SK-N-SH (cell line): Measurements from ENCODE around the gene SETD1B. TPM values are rescaled to one million over a fixed set of nuclear protein-coding genes. Genes with fewer than 3 reads are reported as not detected.

ENCODE experiments used
- CTCF ChIA-PET: fragments of 300-600, 350-600 bp; formaldehyde crosslinking; extraction: SDS; loops from one replicate; lab custom pipeline; 2021; lab: Yijun Ruan, JAX
- POLR2A ChIA-PET: fragments of 350-600 bp; sonication (Branson Sonifier 250); formaldehyde crosslinking; extraction: SDS; loops from one replicate; lab custom pipeline; 2020; ENCODE audit warnings: antibody characterized with exemption, inconsistent platforms; lab: Yijun Ruan, JAX
- DNase-seq: peaks from one replicate; pipeline ENCODE4 v3.0.0; 2012
- H2AFZ ChIP-seq: fragments of 200-600 bp; sonication (generic); 2 replicates; pipeline ENCODE4 v1.8.1; 2016; ENCODE audit warnings: antibody characterized with exemption, mild to moderate bottlenecking, low read depth
- H3F3A ChIP-seq: fragments of 200-600 bp; sonication (generic); replicated peaks from 2 replicates; pipeline ENCODE3; 2016; ENCODE audit warnings: antibody characterized with exemption, mild to moderate bottlenecking; ENCODE audit not compliant: insufficient read depth
- H3K27ac ChIP-seq, 2 experiments: fragments of 200-500 bp in 1 of 2; fragments of 200-600 bp in 1 of 2; sonication (Bioruptor generic) in 1 of 2; sonication (generic), shearing (Covaris generic) in 1 of 2; 2 replicates each; pipeline versions ENCODE4 v1.5.1 to v1.6.1; 2014 to 2016; ENCODE audit warnings: low read depth in 2 of 2, inconsistent platforms in 1 of 2, low read length in 1 of 2, mild to moderate bottlenecking in 1 of 2, mixed read lengths in 1 of 2
- H3K27me3 ChIP-seq: fragments of 200-600 bp; sonication (generic), shearing (Covaris generic); 2 replicates; pipeline ENCODE4 v1.6.1; 2016; ENCODE audit warnings: mixed run types; ENCODE audit not compliant: insufficient read depth
- H3K36me3 ChIP-seq, 2 experiments: fragments of 200-500 bp in 1 of 2; fragments of 200-600 bp in 1 of 2; sonication (Bioruptor generic) in 1 of 2; sonication (generic) in 1 of 2; replicated peaks in 1 of 2; 2 replicates each; pipeline versions ENCODE3 to v1.5.1; 2014 to 2016; ENCODE audit warnings: low read length in 1 of 2, mild to moderate bottlenecking in 1 of 2; ENCODE audit not compliant: insufficient read depth in 2 of 2, control insufficient read depth in 1 of 2
- H3K4me1 ChIP-seq, 2 experiments: fragments of 200-500 bp in 1 of 2; fragments of 200-600 bp in 1 of 2; sonication (Bioruptor generic) in 1 of 2; sonication (generic), shearing (Covaris generic) in 1 of 2; 2 replicates each; pipeline versions ENCODE4 v1.5.1 to v1.6.1; 2014 to 2016; ENCODE audit warnings: low read depth in 1 of 2, low read length in 1 of 2, mixed run types in 1 of 2; ENCODE audit not compliant: insufficient read depth in 2 of 2, control insufficient read depth in 1 of 2
- H3K4me2 ChIP-seq: fragments of 200-600 bp; sonication (generic), shearing (Covaris generic); 2 replicates; pipeline ENCODE4 v1.6.1; 2017; ENCODE audit warnings: mixed run types
- H3K4me3 ChIP-seq, 2 experiments: fragments of 200-500 bp in 1 of 2; fragments of 200-600 bp in 1 of 2; sonication (Bioruptor generic) in 1 of 2; sonication (generic), shearing (Covaris generic) in 1 of 2; 2 replicates each; pipeline versions ENCODE4 v1.5.1 to v1.8.1; 2014 to 2016; ENCODE audit warnings: low read depth in 2 of 2, inconsistent platforms in 1 of 2, low read length in 1 of 2, mild to moderate bottlenecking in 1 of 2, mixed read lengths in 1 of 2, moderate library complexity in 1 of 2
- H3K79me2 ChIP-seq: fragments of 200-600 bp; sonication (generic); 2 replicates; pipeline ENCODE4 v1.8.1; 2017; ENCODE audit warnings: mild to moderate bottlenecking; ENCODE audit not compliant: insufficient read depth
- H3K9ac ChIP-seq: fragments of 200-600 bp; sonication (generic); 2 replicates; pipeline ENCODE4 v1.6.1; 2017; ENCODE audit warnings: mixed run types
- H3K9me2 ChIP-seq: fragments of 200-600 bp; sonication (generic); 2 replicates; pipeline ENCODE4 v1.6.1; 2017; ENCODE audit warnings: mixed run types
- H3K9me3 ChIP-seq: fragments of 200-600 bp; sonication (generic); 2 replicates; pipeline ENCODE4 v1.6.1; 2017; ENCODE audit warnings: mixed run types, mild to moderate bottlenecking, moderate library complexity
- H4K20me1 ChIP-seq: fragments of 200-600 bp; sonication (generic); 2 replicates; pipeline ENCODE4 v1.6.1; 2017; ENCODE audit warnings: mild to moderate bottlenecking, mixed run types; ENCODE audit not compliant: insufficient read depth
- CTCF ChIP-seq: fragments of 200-600 bp; sonication (generic); IDR thresholded peaks from 2 replicates; pipeline ENCODE4 v1.6.1; 2017; ENCODE audit warnings: antibody characterized with exemption, mild to moderate bottlenecking, moderate library complexity
- EZH2phosphoT487 ChIP-seq: fragments of 200-600 bp; sonication (generic); IDR thresholded peaks from 2 replicates; pipeline ENCODE4 v1.6.1; 2017; ENCODE audit warnings: low read depth, mixed run types, mild to moderate bottlenecking, antibody characterized with exemption, moderate library complexity, borderline replicate concordance
- FOXJ3 ChIP-seq: sonication (generic); formaldehyde crosslinking; IDR thresholded peaks from 2 replicates; pipeline ENCODE4 v1.5.1; 2020; ENCODE audit warnings: mild to moderate bottlenecking, missing genetic modification reagents
- IRF3 ChIP-seq: fragments of 150-350 bp; IDR thresholded peaks from 2 replicates; pipeline ENCODE4 v1.6.1; 2016; ENCODE audit warnings: mild to moderate bottlenecking, low read depth, low read length
- MEF2A ChIP-seq: IDR thresholded peaks from 2 replicates; pipeline ENCODE4 v1.4.0; 2012; ENCODE audit warnings: low read depth, borderline replicate concordance
- MXI1 ChIP-seq: IDR thresholded peaks from 2 replicates; pipeline ENCODE4 v1.6.1; 2012; ENCODE audit warnings: mild to moderate bottlenecking, low read depth, low read length, improper control_type of control experiment
- PBX3 ChIP-seq: IDR thresholded peaks from 2 replicates; pipeline ENCODE4; 2012
- POLR2AphosphoS5 ChIP-seq: IDR thresholded peaks from 2 replicates; pipeline ENCODE4 v1.6.1; 2012; ENCODE audit warnings: low read depth, low read length
- RCOR1 ChIP-seq: fragments of 150-350 bp; IDR thresholded peaks from 2 replicates; pipeline ENCODE4 v1.6.1; 2017; ENCODE audit warnings: antibody characterized with exemption, low read length
- REST ChIP-seq: IDR thresholded peaks from 2 replicates; pipeline ENCODE4 v1.6.1; 2012; ENCODE audit warnings: mild to moderate bottlenecking, low read depth, low read length, moderate library complexity
- SMC3 ChIP-seq: IDR thresholded peaks from 2 replicates; pipeline ENCODE4 v1.6.1; 2012; ENCODE audit warnings: low read depth, low read length, improper control_type of control experiment
- TAF1 ChIP-seq: IDR thresholded peaks from 2 replicates; pipeline ENCODE4 v1.6.1; 2012; ENCODE audit warnings: low read depth, mild to moderate bottlenecking, low read length, moderate library complexity, borderline replicate concordance
- WGBS: methylation state at CpG from one replicate; pipeline ENCODE4 v1.1.6; 2017; ENCODE audit warnings: low lambda C conversion rate; 5-methylcytosine and 5-hydroxymethylcytosine counted together
- polyA plus RNA-seq, 3 experiments: library from polyadenylated mRNA; depleted of rRNA; stranded (reverse); fragments of >200 nt; gene quantifications; 2 replicates each; pipeline ENCODE4 v1.2.3, GENCODE V29; 2012

Gene SETD1B
- polyA plus RNA-seq, 1 of the 3 experiments (the other 2 are of a cell fraction): 2.0 TPM

GRCh38 chr12:121872546-121873215, 68.9 kb downstream of the SETD1B start (continued):
- TF ChIP-seq PBX3 (peak; percentile 52; the same call in 1 of the 2 replicates), IRF3 (no peak), EZH2phosphoT487 (no peak), POLR2AphosphoS5 (peak; percentile 71), REST (no peak)

- CTCF ChIA-PET: interaction anchor here (0.6 to 3.9 kb wide), 7 partner anchors 10 to 79 kb away, joined by 3 to 25 read pairs (median 3); partner anchors contain the start of gene RHOF
- Histone ChIP-seq H2AFZ (peak overlapping the region; percentile 87), H3K4me3 (no peak overlapping the region; a peak in 1 of 4 replicates), H3K9me3 (no peaks in the 10 kb centered on the region), H3K4me2 (peak overlapping the region; percentile 66), H4K20me1 (no peaks in the 10 kb centered on the region), H3K27me3 (no peaks in the 10 kb centered on the region)
- DNase-seq: no peak
- TF ChIP-seq RCOR1 (no peak), MXI1 (no peak), FOXJ3 (no peak), MEF2A (no peak), CTCF (no peak), SMC3 (no peak), TAF1 (no peak)
- TF ChIP-seq, all 33 proteins: peak for 0
- H3K27ac ChIP-seq: peak overlapping the region; percentile 85 to 90
- WGBS: 98% methylated on average over 6 of the region's 6 CpGs
- POLR2A ChIA-PET: interaction anchor here (0.5 to 2.0 kb wide), 10 partner anchors 10 to 1506 kb away, joined by 3 to 13 read pairs (median 4); partner anchors contain the start of genes DIABLO, PSMD9 and RHOF
- no peak overlapping the region; the same call in 1 of the 2 replicates for H3K9ac ChIP-seq
- no peaks in the 10 kb centered on the region for H3K36me3 ChIP-seq
- peaks cover 21% of the 10 kb centered on the region for H3F3A ChIP-seq
- H3K79me2 ChIP-seq: no peaks in the 10 kb centered on the region
- no peaks in the 10 kb centered on the region for H3K9me2 ChIP-seq
- peaks cover 10 to 13% of the 10 kb centered on the region in 2 experiments; a peak in 3 of 4 replicates for H3K4me1 ChIP-seq
These were observed 69.4 kb downstream of the SETD1B start for GRCh38 chr12:121873216-121873569.
